Bronchial epithelial cell (primary cell): ENCODE results near the gene CISD1. TPM values are rescaled to one million over a fixed set of nuclear protein-coding genes. Genes with fewer than 3 reads are reported as not detected.

Experiments
- DNase-seq: peaks from one replicate; pipeline ENCODE4 v3.0.0-alpha.2; 2010; ENCODE audit warnings: low read depth
- FAIRE-seq: peaks from 2 replicates; lab custom pipeline; 2011; peaks lifted over from hg19 to GRCh38; lab: Jason Lieb, UNC
- H3K27me3 ChIP-seq: 2 replicates; pipeline ENCODE4 v1.5.1; 2011; ENCODE audit warnings: low read length; ENCODE audit not compliant: control insufficient read depth, insufficient read depth
- H3K36me3 ChIP-seq: 2 replicates; pipeline ENCODE4 v1.5.1; 2011; ENCODE audit warnings: low read length; ENCODE audit not compliant: control insufficient read depth, insufficient read depth
- H3K4me3 ChIP-seq: 2 replicates; pipeline ENCODE4 v1.5.1; 2011; ENCODE audit warnings: mild to moderate bottlenecking, low read depth, low read length, control low read depth
- CTCF ChIP-seq: IDR thresholded peaks from 2 replicates; pipeline ENCODE4 v1.5.1; 2011; ENCODE audit warnings: mild to moderate bottlenecking, moderate library complexity, low read length, control low read depth, inconsistent platforms; ENCODE audit not compliant: insufficient read depth, severe bottlenecking
- total RNA-seq: library from RNA; depleted of rRNA; stranded (reverse); fragments of >200 nt; gene quantifications from 2 replicates; pipeline ENCODE4 v1.2.1, GENCODE V29; 2014

The CISD1 gene
- total RNA-seq, 1 donor from 2014 or later, result 13.4 TPM

DNA sequence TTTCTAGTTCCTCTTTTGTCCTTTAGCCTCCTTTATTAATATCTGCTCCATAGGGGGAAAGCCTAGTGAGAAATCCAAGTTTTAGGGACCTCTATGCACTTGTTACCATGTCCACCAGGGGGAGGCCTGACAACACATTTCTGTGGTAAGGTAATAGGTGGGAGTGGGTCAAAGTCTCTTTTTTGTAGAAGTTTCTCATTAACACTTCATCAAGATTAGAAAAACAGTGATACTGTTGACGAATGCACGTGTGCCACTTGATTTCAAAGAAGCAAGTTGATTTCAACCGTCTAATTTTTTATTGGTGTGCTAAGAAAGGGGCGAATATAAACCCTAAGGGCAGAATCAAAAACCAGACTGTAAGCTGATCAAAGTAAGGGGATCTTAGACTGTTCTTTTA is 30.6 kb downstream of the CISD1 start:
- Histone ChIP-seq H3K27me3 (no peaks in the 10 kb centered on the region), H3K36me3 (no peaks in the 10 kb centered on the region), H3K4me3 (no peak overlapping the region)
- DNase-seq (peak; percentile 47), FAIRE-seq (no peak)
- TF ChIP-seq CTCF, result peak; percentile 79

DNA sequence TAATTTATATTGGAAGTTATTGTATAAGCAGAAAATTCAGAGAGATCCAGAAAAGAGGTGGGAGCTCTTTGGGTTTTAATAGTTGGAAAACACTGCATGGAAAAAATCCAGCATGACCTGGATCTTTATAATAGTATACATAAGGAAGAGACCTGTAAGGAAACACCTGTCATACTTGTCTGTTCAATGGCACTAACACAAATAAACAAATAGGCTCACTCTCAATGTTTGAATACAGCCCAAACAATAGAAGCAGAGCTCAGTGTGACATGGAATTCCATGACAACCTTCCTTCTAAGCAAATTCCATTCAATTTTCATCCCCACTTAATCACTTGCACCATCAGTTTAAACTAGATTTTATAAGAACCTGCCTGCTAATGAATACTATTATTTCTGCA is 31.7 kb downstream of the CISD1 start:
- no peak for DNase-seq
- no peak for TF ChIP-seq CTCF
- no peak for FAIRE-seq
- H3K36me3 ChIP-seq, result no peaks in the 10 kb centered on the region
- no peak overlapping the region for H3K4me3 ChIP-seq
- H3K27me3 ChIP-seq, result no peaks in the 10 kb centered on the region

- TF ChIP-seq CTCF, result no peak
- no peak overlapping the region for H3K4me3 ChIP-seq
- no peak for DNase-seq
- FAIRE-seq, result no peak
- H3K36me3 ChIP-seq, result no peaks in the 10 kb centered on the region
- no peaks in the 10 kb centered on the region for H3K27me3 ChIP-seq
These were observed 33.3 kb downstream of the CISD1 start for GRCh38 chr10:58302254-58302653.

DNA sequence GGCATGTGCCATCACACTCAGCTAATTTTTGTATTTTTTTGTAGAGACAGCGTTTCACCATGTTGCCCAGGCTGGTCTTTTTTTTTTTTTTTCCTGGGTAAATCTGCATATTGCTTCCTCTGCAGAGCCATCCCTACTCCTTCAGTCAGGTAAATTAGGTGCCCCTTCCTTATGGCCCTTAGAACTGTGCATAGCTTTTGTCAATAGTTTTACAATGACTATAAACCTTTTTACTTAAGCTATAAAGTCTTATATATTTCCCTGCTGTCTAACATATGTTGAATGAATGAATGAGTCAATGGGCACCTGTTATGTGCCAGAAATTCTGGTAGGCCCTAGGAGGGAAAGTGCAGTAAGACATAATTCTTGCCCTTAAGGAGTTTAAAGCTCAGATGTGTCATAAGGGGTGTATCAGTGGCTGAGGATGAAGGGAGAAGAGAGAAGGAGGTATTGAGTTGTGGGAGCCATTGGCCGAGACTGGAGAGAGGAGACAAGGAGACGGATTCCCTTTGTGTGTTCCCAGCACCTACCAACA is 35.2 kb downstream of the CISD1 start:
- Histone ChIP-seq H3K36me3 (no peaks in the 10 kb centered on the region), H3K4me3 (no peak overlapping the region), H3K27me3 (no peaks in the 10 kb centered on the region)
- no peak for FAIRE-seq
- DNase-seq, result no peak
- no peak for TF ChIP-seq CTCF

DNA sequence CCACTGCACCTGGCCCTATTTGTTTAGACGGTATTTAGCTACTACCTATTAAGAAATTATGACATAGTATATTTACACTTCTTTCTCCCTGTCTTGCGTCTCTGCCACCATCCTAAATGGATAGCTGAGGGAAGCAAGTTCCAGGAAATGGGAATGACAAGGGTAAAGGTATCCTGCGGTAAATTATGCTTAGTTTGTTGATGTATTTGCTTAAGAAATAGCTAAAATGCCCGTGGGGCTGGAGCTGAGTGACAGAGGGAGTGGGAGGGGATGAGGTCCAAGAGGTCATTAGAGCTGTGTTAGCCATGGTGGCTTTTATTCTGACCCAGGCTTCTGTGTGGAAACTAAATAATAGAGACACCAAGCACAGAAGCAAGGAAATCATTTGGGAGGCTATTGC is 36.9 kb downstream of the CISD1 start:
- H3K4me3 ChIP-seq, result no peak overlapping the region
- no peak for TF ChIP-seq CTCF
- DNase-seq (no peak), FAIRE-seq (no peak)
- no peaks in the 10 kb centered on the region for H3K36me3 ChIP-seq
- no peaks in the 10 kb centered on the region for H3K27me3 ChIP-seq

DNA sequence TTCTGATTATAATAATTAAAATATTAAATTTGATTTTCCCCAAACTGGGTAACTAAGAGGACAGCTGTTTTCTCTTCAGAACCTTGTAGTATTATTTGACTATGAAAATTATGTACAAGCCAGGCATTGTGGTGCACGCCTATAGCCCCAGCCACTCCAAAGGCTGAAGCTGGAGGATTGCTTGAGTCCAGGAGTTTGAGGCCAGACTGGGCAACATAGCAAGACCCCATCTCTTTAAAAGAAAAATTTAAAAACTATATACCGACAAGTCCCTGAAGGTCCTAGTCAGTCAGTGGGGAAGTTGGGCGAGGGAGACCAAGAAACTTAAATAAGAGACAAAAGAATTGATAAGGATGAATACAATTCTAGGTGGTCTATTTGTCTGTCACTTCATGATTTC is 38.7 kb downstream of the CISD1 start:
- no peak for TF ChIP-seq CTCF
- H3K36me3 ChIP-seq, result no peaks in the 10 kb centered on the region
- no peak for FAIRE-seq
- DNase-seq, result no peak
- no peak overlapping the region for H3K4me3 ChIP-seq
- no peaks in the 10 kb centered on the region for H3K27me3 ChIP-seq
